A673 (cell line): ENCODE measurements around the gene SLC6A6.

Experiments
- EZH2 ChIP-seq: fragments of 200-600 bp; sonication (generic); IDR thresholded peaks from 2 replicates; pipeline ENCODE4 v1.6.1; 2017; ENCODE audit warnings: borderline replicate concordance, low read depth, mild to moderate bottlenecking, mixed read lengths, antibody characterized with exemption, low read length; ENCODE audit not compliant: poor library complexity, severe bottlenecking
- TF ChIP-seq, protein P1 (sequence below): fragments of 300-800, 200-600 bp; sonication (generic); conservative IDR thresholded peaks from 2 replicates; pipeline ENCODE4 v1.5.1; 2017; ENCODE audit warnings: low read depth, mild to moderate bottlenecking, antibody characterized with exemption, low read length, moderate library complexity, mixed read lengths

DNA sequence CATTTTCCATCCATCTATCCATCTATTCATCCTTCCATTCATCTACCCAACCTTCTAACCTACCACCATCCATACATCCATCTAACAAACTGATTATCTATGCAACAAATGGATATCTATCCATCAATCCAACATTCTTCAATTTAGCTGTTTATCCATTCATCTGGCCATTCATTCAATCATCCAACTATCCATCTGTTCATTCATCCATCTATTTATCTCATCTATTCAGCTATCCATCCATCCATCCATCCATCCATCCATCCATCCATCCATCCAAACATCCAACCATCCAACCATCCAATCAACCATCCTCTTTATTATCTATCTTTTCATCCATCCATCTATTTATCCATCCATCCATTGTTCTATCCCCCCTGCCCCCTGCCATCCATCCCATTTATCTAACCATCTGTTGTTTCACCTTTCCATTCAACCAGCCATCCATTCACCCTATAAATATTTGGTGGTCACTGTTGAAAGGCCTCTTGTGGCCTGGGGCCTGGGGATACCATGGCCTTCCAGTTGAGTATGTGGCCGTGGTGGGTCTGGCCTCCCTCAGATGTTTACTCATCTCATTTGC, 44.7 kb downstream of the SLC6A6 start:
- TF ChIP-seq, protein P1, sequence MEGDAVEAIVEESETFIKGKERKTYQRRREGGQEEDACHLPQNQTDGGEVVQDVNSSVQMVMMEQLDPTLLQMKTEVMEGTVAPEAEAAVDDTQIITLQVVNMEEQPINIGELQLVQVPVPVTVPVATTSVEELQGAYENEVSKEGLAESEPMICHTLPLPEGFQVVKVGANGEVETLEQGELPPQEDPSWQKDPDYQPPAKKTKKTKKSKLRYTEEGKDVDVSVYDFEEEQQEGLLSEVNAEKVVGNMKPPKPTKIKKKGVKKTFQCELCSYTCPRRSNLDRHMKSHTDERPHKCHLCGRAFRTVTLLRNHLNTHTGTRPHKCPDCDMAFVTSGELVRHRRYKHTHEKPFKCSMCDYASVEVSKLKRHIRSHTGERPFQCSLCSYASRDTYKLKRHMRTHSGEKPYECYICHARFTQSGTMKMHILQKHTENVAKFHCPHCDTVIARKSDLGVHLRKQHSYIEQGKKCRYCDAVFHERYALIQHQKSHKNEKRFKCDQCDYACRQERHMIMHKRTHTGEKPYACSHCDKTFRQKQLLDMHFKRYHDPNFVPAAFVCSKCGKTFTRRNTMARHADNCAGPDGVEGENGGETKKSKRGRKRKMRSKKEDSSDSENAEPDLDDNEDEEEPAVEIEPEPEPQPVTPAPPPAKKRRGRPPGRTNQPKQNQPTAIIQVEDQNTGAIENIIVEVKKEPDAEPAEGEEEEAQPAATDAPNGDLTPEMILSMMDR: no peak
- no peak for TF ChIP-seq EZH2
